GM19193 (cell line): ENCODE measurements around the gene PHF21A.

ENCODE experiments used
- POLR2A ChIP-seq: IDR thresholded peaks from 4 replicates; pipeline ENCODE4 v1.6.1; 2011; ENCODE audit not compliant: insufficient read depth, insufficient read length; ENCODE audit errors: extremely low read depth

Gene PHF21A

DNA sequence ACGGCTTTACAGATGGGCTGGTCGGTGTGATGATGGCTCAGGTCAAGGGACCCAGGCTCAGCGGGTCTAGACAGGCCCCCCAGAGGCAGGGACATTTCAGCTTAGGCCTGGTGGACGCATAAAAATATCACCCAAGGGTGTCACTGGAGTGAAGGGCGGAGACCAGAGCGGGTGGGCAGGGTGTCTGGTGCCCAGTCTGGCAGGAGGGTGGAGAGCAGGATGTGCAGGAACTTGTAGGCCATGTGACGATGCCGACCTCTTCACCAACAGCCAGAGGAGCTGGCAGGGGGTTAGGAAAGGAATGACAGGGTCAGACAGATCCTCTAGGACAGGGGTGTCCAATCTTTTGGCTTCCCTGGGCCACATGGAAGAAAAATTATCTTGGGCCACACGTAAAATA lies 231.3 kb downstream of the PHF21A start:
- TF ChIP-seq POLR2A, result no peak

GRCh38 chr11:45889555-45889954 lies 231.7 kb downstream of the PHF21A start:
- no peak for TF ChIP-seq POLR2A

DNA sequence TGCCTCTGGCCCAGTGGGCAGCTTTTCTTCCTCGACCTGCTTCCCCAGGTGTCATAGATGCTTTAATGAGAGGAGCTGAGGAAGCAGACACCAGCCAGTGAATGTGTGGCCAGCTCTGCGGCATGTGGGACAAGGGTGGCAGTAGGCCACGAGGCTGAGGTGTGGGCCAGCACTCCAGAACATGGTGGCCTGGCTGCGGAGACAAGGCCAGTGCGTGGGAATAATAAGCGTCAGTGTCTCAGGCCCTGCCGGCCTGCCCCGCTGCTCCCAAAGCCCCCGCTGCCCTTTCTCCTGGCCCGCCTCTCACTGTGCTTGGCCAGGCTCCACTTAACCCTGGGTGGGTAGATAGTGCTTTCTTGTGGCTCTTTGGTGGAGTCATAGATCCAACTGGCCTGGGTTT lies 233.7 kb downstream of the PHF21A start:
- TF ChIP-seq POLR2A, result no peak

- TF ChIP-seq POLR2A, result no peak
These were observed 234.3 kb downstream of the PHF21A start for GRCh38 chr11:45886816-45887520.

DNA sequence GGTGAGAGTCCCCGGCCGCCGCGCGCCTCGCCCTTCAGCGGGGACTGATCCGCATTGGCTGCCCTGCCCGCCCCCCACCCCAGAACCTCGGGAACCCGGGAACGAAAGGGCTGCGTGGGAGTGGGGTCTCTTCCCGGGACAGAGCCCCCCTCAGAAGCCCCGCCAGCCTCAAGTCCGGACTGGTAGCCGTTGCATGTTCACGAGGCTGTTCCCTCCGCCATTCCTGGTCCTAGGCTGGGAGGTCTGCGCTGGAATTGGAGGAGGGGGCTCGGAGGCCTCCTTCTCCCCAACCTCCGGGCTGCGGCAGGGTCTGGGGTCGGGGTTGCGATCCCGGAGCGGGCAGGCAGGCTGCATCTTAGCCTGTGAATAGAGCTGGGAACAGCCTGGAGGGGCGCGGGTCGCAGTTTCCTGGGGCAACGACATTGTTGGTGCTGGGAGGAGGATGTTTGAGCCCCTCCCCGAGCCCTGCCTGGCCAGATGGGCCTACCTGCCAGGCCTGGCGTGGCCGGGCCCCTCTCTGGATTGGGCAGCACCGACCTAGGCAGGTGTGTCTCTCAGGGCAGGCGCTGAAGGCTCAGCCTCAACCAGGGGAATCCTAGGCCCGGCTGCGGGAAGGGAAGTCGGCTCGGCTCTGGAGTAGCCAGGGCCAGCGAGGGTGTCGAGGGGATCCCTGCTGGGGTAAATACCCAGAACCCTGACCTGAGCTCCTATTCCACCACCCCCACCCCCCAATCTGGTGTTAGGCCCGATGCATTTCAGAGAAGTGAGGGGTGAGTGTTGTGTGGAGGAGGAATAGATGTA lies 235.1 kb downstream of the PHF21A start:
- no peak for TF ChIP-seq POLR2A

GRCh38 chr11:45885274-45885920 lies 235.9 kb downstream of the PHF21A start, which contains the start of gene MAPK8IP1:
MAPK8IP1 (plus strand) TSS chr11:45885651; CDS start chr11:45885821, 170 bp downstream.
- no peak for TF ChIP-seq POLR2A

GRCh38 chr11:45884596-45885185 lies 236.6 kb downstream of the PHF21A start:
- no peak for TF ChIP-seq POLR2A
